Measurements from ENCODE around the gene VSIG1. TPM values are rescaled to one million over a fixed set of nuclear protein-coding genes. Genes with fewer than 3 reads are reported as not detected.

The VSIG1 gene
- 0.46 and 0.97 TPM in 2 replicates for total RNA-seq

GRCh38 chrX:108044554-108045256 is at the start of gene VSIG1:
Gene VSIG1 (plus strand): TSS chrX:108045065. CDS start chrX:108045131, 66 bp downstream.

GRCh38 chrX:108091264-108091877 is 46.5 kb downstream of the VSIG1 start, which contains the start of the genes ATG4A and PSMD10:
Gene ATG4A (plus strand): TSS chrX:108091778. CDS start chrX:108091827, 49 bp downstream.
Gene PSMD10 (minus strand): TSS chrX:108091542. CDS start chrX:108091520, 22 bp downstream.

Other genes starting within 250 kb of the VSIG1 start
- 18.2 and 42.7 TPM in 2 replicates for gene MID2, start 219.2 kb upstream of the VSIG1 start, total RNA-seq
- gene TEX13B, start 62.7 kb upstream of the VSIG1 start, total RNA-seq, result not detected in 2 replicates
- gene PSMD10, start 46.5 kb downstream of the VSIG1 start, total RNA-seq, result 188 and 203 TPM in 2 replicates
- 40.3 and 44.7 TPM in 2 replicates for gene ATG4A, start 46.7 kb downstream of the VSIG1 start, total RNA-seq

Measured in epithelial cell of umbilical artery (primary cell).